SK-N-SH (cell line): ENCODE data around the gene SCML2. TPM values are rescaled to one million over a fixed set of nuclear protein-coding genes. Genes with fewer than 3 reads are reported as not detected.

Experiments used
- CTCF ChIA-PET: fragments of 300-600, 350-600 bp; formaldehyde crosslinking; extraction: SDS; loops from one replicate; lab custom pipeline; 2021; lab: Yijun Ruan, JAX
- POLR2A ChIA-PET: fragments of 350-600 bp; sonication (Branson Sonifier 250); formaldehyde crosslinking; extraction: SDS; loops from one replicate; lab custom pipeline; 2020; ENCODE audit warnings: antibody characterized with exemption, inconsistent platforms; lab: Yijun Ruan, JAX
- DNase-seq: peaks from one replicate; pipeline ENCODE4 v3.0.0; 2012
- H2AFZ ChIP-seq: fragments of 200-600 bp; sonication (generic); 2 replicates; pipeline ENCODE4 v1.8.1; 2016; ENCODE audit warnings: antibody characterized with exemption, mild to moderate bottlenecking, low read depth
- H3F3A ChIP-seq: fragments of 200-600 bp; sonication (generic); replicated peaks from 2 replicates; pipeline ENCODE3; 2016; ENCODE audit warnings: antibody characterized with exemption, mild to moderate bottlenecking; ENCODE audit not compliant: insufficient read depth
- H3K27ac ChIP-seq, 2 experiments: fragments of 200-500 bp in 1 of 2; fragments of 200-600 bp in 1 of 2; sonication (Bioruptor generic) in 1 of 2; sonication (generic), shearing (Covaris generic) in 1 of 2; 2 replicates each; pipeline versions ENCODE4 v1.5.1 to v1.6.1; 2014 to 2016; ENCODE audit warnings: low read depth in 2 of 2, inconsistent platforms in 1 of 2, low read length in 1 of 2, mild to moderate bottlenecking in 1 of 2, mixed read lengths in 1 of 2
- H3K27me3 ChIP-seq: fragments of 200-600 bp; sonication (generic), shearing (Covaris generic); 2 replicates; pipeline ENCODE4 v1.6.1; 2016; ENCODE audit warnings: mixed run types; ENCODE audit not compliant: insufficient read depth
- H3K36me3 ChIP-seq, 2 experiments: fragments of 200-500 bp in 1 of 2; fragments of 200-600 bp in 1 of 2; sonication (Bioruptor generic) in 1 of 2; sonication (generic) in 1 of 2; replicated peaks in 1 of 2; 2 replicates each; pipeline versions ENCODE3 to v1.5.1; 2014 to 2016; ENCODE audit warnings: low read length in 1 of 2, mild to moderate bottlenecking in 1 of 2; ENCODE audit not compliant: insufficient read depth in 2 of 2, control insufficient read depth in 1 of 2
- H3K4me1 ChIP-seq, 2 experiments: fragments of 200-500 bp in 1 of 2; fragments of 200-600 bp in 1 of 2; sonication (Bioruptor generic) in 1 of 2; sonication (generic), shearing (Covaris generic) in 1 of 2; 2 replicates each; pipeline versions ENCODE4 v1.5.1 to v1.6.1; 2014 to 2016; ENCODE audit warnings: low read depth in 1 of 2, low read length in 1 of 2, mixed run types in 1 of 2; ENCODE audit not compliant: insufficient read depth in 2 of 2, control insufficient read depth in 1 of 2
- H3K4me2 ChIP-seq: fragments of 200-600 bp; sonication (generic), shearing (Covaris generic); 2 replicates; pipeline ENCODE4 v1.6.1; 2017; ENCODE audit warnings: mixed run types
- H3K4me3 ChIP-seq, 2 experiments: fragments of 200-500 bp in 1 of 2; fragments of 200-600 bp in 1 of 2; sonication (Bioruptor generic) in 1 of 2; sonication (generic), shearing (Covaris generic) in 1 of 2; 2 replicates each; pipeline versions ENCODE4 v1.5.1 to v1.8.1; 2014 to 2016; ENCODE audit warnings: low read depth in 2 of 2, inconsistent platforms in 1 of 2, low read length in 1 of 2, mild to moderate bottlenecking in 1 of 2, mixed read lengths in 1 of 2, moderate library complexity in 1 of 2
- H3K79me2 ChIP-seq: fragments of 200-600 bp; sonication (generic); 2 replicates; pipeline ENCODE4 v1.8.1; 2017; ENCODE audit warnings: mild to moderate bottlenecking; ENCODE audit not compliant: insufficient read depth
- H3K9ac ChIP-seq: fragments of 200-600 bp; sonication (generic); 2 replicates; pipeline ENCODE4 v1.6.1; 2017; ENCODE audit warnings: mixed run types
- H3K9me2 ChIP-seq: fragments of 200-600 bp; sonication (generic); 2 replicates; pipeline ENCODE4 v1.6.1; 2017; ENCODE audit warnings: mixed run types
- H3K9me3 ChIP-seq: fragments of 200-600 bp; sonication (generic); 2 replicates; pipeline ENCODE4 v1.6.1; 2017; ENCODE audit warnings: mixed run types, mild to moderate bottlenecking, moderate library complexity
- H4K20me1 ChIP-seq: fragments of 200-600 bp; sonication (generic); 2 replicates; pipeline ENCODE4 v1.6.1; 2017; ENCODE audit warnings: mild to moderate bottlenecking, mixed run types; ENCODE audit not compliant: insufficient read depth
- EZH2phosphoT487 ChIP-seq: fragments of 200-600 bp; sonication (generic); IDR thresholded peaks from 2 replicates; pipeline ENCODE4 v1.6.1; 2017; ENCODE audit warnings: low read depth, mixed run types, mild to moderate bottlenecking, antibody characterized with exemption, moderate library complexity, borderline replicate concordance
- FOSL2 ChIP-seq: IDR thresholded peaks from 2 replicates; pipeline ENCODE4 v1.4.0; 2012; ENCODE audit warnings: low read depth, mild to moderate bottlenecking, moderate library complexity, borderline replicate concordance
- FOXJ3 ChIP-seq: sonication (generic); formaldehyde crosslinking; IDR thresholded peaks from 2 replicates; pipeline ENCODE4 v1.5.1; 2020; ENCODE audit warnings: mild to moderate bottlenecking, missing genetic modification reagents
- FOXM1 ChIP-seq: IDR thresholded peaks from 2 replicates; pipeline ENCODE4 v1.4.0; 2012; ENCODE audit warnings: low read depth, mild to moderate bottlenecking
- GABPA ChIP-seq: IDR thresholded peaks from 2 replicates; pipeline ENCODE4 v1.4.0; 2012; ENCODE audit warnings: low read depth, mild to moderate bottlenecking
- MEF2A ChIP-seq: IDR thresholded peaks from 2 replicates; pipeline ENCODE4 v1.4.0; 2012; ENCODE audit warnings: low read depth, borderline replicate concordance
- MXI1 ChIP-seq: IDR thresholded peaks from 2 replicates; pipeline ENCODE4 v1.6.1; 2012; ENCODE audit warnings: mild to moderate bottlenecking, low read depth, low read length, improper control_type of control experiment
- NFIC ChIP-seq: IDR thresholded peaks from 2 replicates; pipeline ENCODE4 v1.4.0; 2012; ENCODE audit warnings: borderline replicate concordance
- RCOR1 ChIP-seq: fragments of 150-350 bp; IDR thresholded peaks from 2 replicates; pipeline ENCODE4 v1.6.1; 2017; ENCODE audit warnings: antibody characterized with exemption, low read length
- RFX5 ChIP-seq: IDR thresholded peaks from 2 replicates; pipeline ENCODE4 v1.6.1; 2012; ENCODE audit warnings: mild to moderate bottlenecking, improper control_type of control experiment, low read length
- TCF12 ChIP-seq: IDR thresholded peaks from 2 replicates; pipeline ENCODE4 v1.4.0; 2012
- YY1 ChIP-seq: IDR thresholded peaks from 2 replicates; pipeline ENCODE4 v1.4.0; 2012; ENCODE audit warnings: low read depth, mild to moderate bottlenecking
- WGBS: methylation state at CpG from one replicate; pipeline ENCODE4 v1.1.6; 2017; ENCODE audit warnings: low lambda C conversion rate; 5-methylcytosine and 5-hydroxymethylcytosine counted together
- polyA plus RNA-seq, 3 experiments: library from polyadenylated mRNA; depleted of rRNA; stranded (reverse); fragments of >200 nt; gene quantifications; 2 replicates each; pipeline ENCODE4 v1.2.3, GENCODE V29; 2012
- TF ChIP-seq, protein P1 (sequence below): IDR thresholded peaks from 2 replicates; pipeline ENCODE4 v1.4.0; 2012; ENCODE audit warnings: low read depth, borderline replicate concordance
- TF ChIP-seq, protein P2 (sequence below): fragments of 150-350 bp; IDR thresholded peaks from 2 replicates; pipeline ENCODE4 v1.6.1; 2016; ENCODE audit warnings: mild to moderate bottlenecking, low read depth, low read length
- TF ChIP-seq, protein P3 (sequence below): fragments of 150-350 bp; IDR thresholded peaks from 2 replicates; pipeline ENCODE4 v1.6.1; 2017; ENCODE audit warnings: antibody characterized with exemption, low read length, low read depth, borderline replicate concordance
- TF ChIP-seq, protein P4 (sequence below): IDR thresholded peaks from 2 replicates; pipeline ENCODE4 v1.6.1; 2012; ENCODE audit warnings: mild to moderate bottlenecking, low read depth, low read length, moderate library complexity
- TF ChIP-seq, protein P5 (sequence below): IDR thresholded peaks from 2 replicates; pipeline ENCODE4; 2012

Gene SCML2
- polyA plus RNA-seq, 1 of the 3 experiments (the other 2 are of a cell fraction): 3.2 TPM

DNA sequence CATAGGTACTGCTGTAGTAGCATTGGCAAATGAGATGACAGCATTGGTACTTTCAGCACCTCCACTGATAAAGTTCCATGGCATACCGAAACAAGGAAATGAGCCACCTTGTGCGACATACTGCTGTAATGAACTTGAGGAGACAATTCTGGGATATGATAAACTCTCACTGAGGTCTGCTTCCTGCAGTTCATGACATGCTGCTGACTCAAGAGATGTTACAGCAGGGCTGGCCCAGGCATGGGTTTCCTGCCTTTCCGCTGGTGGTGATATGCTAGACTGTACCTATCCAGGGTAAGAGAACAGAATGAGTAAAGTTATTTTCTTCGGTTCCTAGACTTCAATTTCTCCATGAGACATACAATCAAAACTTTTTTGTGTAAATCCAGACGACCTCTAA lies 150.9 kb downstream of the SCML2 start:
- no peak for DNase-seq
- H4K20me1 ChIP-seq: no peaks in the 10 kb centered on the region
- CTCF ChIA-PET: no interaction called here
- TF ChIP-seq, protein P1, sequence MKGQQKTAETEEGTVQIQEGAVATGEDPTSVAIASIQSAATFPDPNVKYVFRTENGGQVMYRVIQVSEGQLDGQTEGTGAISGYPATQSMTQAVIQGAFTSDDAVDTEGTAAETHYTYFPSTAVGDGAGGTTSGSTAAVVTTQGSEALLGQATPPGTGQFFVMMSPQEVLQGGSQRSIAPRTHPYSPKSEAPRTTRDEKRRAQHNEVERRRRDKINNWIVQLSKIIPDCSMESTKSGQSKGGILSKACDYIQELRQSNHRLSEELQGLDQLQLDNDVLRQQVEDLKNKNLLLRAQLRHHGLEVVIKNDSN: no peak
- TF ChIP-seq RCOR1 (no peak), FOXM1 (no peak), MEF2A (no peak), GABPA (no peak), YY1 (no peak), RFX5 (no peak), FOXJ3 (CRISPR knock-in tag) (no peak), EZH2phosphoT487 (no peak), NFIC (no peak), MXI1 (no peak), FOSL2 (no peak), TCF12 (no peak)
- TF ChIP-seq, protein P2, sequence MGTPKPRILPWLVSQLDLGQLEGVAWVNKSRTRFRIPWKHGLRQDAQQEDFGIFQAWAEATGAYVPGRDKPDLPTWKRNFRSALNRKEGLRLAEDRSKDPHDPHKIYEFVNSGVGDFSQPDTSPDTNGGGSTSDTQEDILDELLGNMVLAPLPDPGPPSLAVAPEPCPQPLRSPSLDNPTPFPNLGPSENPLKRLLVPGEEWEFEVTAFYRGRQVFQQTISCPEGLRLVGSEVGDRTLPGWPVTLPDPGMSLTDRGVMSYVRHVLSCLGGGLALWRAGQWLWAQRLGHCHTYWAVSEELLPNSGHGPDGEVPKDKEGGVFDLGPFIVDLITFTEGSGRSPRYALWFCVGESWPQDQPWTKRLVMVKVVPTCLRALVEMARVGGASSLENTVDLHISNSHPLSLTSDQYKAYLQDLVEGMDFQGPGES: no peak
- TF ChIP-seq, protein P3, sequence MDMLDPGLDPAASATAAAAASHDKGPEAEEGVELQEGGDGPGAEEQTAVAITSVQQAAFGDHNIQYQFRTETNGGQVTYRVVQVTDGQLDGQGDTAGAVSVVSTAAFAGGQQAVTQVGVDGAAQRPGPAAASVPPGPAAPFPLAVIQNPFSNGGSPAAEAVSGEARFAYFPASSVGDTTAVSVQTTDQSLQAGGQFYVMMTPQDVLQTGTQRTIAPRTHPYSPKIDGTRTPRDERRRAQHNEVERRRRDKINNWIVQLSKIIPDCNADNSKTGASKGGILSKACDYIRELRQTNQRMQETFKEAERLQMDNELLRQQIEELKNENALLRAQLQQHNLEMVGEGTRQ: no peak
- TF ChIP-seq, protein P4, sequence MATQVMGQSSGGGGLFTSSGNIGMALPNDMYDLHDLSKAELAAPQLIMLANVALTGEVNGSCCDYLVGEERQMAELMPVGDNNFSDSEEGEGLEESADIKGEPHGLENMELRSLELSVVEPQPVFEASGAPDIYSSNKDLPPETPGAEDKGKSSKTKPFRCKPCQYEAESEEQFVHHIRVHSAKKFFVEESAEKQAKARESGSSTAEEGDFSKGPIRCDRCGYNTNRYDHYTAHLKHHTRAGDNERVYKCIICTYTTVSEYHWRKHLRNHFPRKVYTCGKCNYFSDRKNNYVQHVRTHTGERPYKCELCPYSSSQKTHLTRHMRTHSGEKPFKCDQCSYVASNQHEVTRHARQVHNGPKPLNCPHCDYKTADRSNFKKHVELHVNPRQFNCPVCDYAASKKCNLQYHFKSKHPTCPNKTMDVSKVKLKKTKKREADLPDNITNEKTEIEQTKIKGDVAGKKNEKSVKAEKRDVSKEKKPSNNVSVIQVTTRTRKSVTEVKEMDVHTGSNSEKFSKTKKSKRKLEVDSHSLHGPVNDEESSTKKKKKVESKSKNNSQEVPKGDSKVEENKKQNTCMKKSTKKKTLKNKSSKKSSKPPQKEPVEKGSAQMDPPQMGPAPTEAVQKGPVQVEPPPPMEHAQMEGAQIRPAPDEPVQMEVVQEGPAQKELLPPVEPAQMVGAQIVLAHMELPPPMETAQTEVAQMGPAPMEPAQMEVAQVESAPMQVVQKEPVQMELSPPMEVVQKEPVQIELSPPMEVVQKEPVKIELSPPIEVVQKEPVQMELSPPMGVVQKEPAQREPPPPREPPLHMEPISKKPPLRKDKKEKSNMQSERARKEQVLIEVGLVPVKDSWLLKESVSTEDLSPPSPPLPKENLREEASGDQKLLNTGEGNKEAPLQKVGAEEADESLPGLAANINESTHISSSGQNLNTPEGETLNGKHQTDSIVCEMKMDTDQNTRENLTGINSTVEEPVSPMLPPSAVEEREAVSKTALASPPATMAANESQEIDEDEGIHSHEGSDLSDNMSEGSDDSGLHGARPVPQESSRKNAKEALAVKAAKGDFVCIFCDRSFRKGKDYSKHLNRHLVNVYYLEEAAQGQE: no peak
- TF ChIP-seq, protein P5, sequence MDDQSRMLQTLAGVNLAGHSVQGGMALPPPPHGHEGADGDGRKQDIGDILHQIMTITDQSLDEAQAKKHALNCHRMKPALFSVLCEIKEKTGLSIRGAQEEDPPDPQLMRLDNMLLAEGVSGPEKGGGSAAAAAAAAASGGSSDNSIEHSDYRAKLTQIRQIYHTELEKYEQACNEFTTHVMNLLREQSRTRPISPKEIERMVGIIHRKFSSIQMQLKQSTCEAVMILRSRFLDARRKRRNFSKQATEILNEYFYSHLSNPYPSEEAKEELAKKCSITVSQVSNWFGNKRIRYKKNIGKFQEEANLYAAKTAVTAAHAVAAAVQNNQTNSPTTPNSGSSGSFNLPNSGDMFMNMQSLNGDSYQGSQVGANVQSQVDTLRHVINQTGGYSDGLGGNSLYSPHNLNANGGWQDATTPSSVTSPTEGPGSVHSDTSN: no peak
- TF ChIP-seq, all 33 proteins: peak for 0
- no peak overlapping the region for H3K27ac ChIP-seq
- no peaks in the 10 kb centered on the region for H3K4me1 ChIP-seq
- H3K36me3 ChIP-seq: no peaks in the 10 kb centered on the region
- H3K9me2 ChIP-seq: no peaks in the 10 kb centered on the region
- H3K4me2 ChIP-seq: no peak overlapping the region
- POLR2A ChIA-PET: no interaction called here
- no peak overlapping the region for H3K4me3 ChIP-seq
- no peaks in the 10 kb centered on the region for H3K9me3 ChIP-seq
- H3K9ac ChIP-seq: no peak overlapping the region
- no peaks in the 10 kb centered on the region for H3F3A ChIP-seq
- H3K79me2 ChIP-seq: no peaks in the 10 kb centered on the region
- no peak overlapping the region for H2AFZ ChIP-seq
- WGBS: 42% methylated on average over 5 of the region's 5 CpGs
- H3K27me3 ChIP-seq: no peaks in the 10 kb centered on the region; the same call in 1 of the 2 replicates
